Vagina (tissue), 2 donors: ENCODE data around the gene CCDC148.
"Not testable (repeated sequence)": the region's sequence is repeated elsewhere in the genome, so short reads cannot be mapped to it uniquely, and the experiment has no call there.

Source experiments
- CTCF ChIP-seq, 3 experiments: fragments of 450-650 bp in 2 of 3; fragments of 200-600 bp in 1 of 3; sonication (generic) in 1 of 3; IDR thresholded peaks; one replicate each; pipeline ENCODE4 v1.5.1; 2017 to 2019; ENCODE audit warnings: antibody characterized with exemption in 3 of 3, mild to moderate bottlenecking in 2 of 3, moderate library complexity in 2 of 3
- POLR2A ChIP-seq, 2 donors: fragments of 450-650 bp; IDR thresholded peaks; one replicate each; pipeline ENCODE4 v1.6.1; 2017; ENCODE audit warnings: antibody characterized with exemption in 2 of 2, mild to moderate bottlenecking in 2 of 2, moderate library complexity in 2 of 2

GRCh38 chr2:158433716-158434115, 22.8 kb downstream of the CCDC148 start:
- TF ChIP-seq CTCF, POLR2A (IDR thresholded peaks at IDR 0.05): not testable (repeated sequence)
